ENCODE measurements around the gene NCK2.

NCK2 gene

DNA sequence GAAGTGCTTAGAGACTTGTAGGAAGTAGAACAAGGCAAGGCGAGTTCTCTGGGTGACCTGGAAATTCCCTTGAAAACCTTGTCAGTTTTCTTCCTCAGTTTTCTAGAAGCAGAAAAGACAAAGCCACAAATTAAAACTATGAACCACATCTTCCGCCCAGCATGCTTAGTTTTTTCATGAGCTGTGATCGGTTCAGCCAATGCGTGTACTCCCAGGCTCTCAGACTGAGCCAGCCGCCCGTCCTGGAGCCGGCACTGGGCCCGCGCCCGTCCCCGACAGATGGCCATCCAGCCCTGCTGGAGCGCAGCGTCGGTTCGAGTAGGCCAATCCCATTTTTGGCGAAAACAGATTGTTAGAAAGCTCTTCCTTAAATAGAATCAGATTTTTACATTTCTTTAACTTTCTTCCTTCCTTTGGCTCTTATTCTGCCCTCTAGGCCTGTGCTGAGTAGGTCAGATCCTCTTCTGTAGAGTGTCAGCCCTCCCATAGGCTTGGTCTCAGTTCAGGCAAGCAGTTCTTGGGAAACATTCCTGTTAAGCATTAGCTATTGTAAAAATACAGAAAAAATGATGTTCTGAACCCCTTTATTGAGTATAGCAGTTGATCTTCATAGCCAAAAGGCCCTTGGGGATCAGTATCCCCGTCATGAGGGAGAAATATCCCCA lies 112.5 kb downstream of the NCK2 start:
- peak; percentile 74 for DNase-seq

DNA sequence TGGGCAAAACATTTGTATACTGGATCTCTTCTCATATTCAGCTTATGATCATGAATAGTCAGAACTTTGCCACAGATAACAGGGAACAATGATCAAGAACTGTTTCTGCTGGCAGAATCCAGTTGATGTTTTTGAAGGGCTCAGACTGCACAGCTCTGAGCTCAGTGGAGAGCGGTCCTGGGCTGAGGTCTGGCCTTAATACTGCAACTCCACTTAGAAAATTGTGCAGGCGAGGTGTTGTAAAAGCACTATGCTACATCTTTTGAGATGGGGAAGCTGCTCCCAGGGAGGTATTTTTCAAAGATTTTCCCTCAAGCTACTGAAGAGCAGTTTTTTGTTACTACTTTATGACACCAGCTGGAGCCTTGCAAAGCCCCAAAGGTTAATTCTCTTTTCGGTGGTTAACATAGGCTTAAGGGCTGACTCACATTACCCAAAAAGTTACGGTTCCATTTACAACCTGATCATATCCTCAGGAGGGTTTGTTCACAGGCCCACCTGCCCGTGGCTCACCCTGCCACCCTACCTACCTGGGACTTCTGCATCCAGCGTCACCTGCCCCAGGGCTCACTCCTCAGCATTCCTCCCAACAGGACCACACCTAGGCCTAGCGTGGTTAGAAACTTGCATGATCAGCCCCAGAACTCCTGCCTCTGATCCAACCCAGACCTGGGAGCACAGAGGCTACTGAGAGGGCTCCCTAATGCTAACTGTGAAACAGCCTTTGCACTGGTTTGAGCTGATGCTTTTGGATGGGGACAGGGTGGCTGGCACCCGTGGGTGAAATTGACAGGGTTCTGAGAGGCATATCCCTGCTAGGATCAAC lies 114.4 kb downstream of the NCK2 start:
- peak; percentile 65 for DNase-seq

DNA sequence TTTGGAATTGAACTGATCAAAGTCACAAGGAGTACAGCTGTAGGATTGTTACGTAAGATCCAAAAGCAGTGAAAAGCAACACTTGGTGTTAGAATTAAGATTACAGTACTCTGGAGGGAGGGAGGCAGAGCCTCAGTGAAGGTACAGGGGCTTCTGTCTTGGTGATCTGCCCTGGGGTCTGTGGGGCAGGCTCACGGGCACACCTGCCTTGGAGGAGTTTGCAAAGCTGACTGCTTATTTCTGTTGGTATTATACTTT lies 114.9 kb downstream of the NCK2 start:
- DNase-seq, result no peak

DNA sequence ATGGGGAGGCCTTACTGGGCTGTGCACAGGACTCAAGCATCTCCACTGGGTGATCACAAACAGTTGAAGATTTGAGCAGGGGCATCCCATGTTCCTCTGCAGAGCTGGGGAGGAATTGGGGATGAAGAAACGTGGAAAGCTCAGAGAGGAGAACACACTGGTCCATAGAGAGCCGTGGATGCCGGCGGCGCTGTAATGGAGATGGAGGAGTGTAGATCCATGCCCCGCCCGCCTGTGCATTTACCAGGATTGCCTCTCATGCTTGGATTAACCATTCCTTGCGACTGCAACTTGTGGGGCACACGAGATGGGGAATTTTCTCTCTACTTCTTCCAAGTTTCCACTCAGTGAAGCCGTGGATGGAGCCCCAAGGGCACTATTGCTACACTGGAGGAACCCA lies 115.9 kb downstream of the NCK2 start:
- no peak for DNase-seq

DNA sequence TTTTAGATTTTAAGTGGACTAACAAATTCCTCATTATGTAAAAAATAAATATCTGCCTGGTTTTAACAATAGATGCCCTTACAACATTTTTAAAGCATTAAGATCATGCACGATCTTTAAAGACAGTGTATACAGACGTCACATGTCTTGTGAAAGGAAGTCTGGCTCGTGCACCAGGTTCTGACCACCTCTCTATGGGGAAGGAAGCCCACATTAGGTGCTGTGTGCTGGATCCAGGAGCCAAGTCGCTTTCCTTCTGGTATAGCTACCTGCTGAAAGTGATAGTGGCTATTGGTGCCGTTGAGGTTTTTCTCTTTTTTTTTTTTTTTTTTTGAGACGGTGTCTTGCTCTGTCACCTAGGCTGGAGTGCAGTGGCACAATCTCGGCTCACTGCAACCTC lies 116.5 kb downstream of the NCK2 start:
- DNase-seq, result peak; percentile 35

DNA sequence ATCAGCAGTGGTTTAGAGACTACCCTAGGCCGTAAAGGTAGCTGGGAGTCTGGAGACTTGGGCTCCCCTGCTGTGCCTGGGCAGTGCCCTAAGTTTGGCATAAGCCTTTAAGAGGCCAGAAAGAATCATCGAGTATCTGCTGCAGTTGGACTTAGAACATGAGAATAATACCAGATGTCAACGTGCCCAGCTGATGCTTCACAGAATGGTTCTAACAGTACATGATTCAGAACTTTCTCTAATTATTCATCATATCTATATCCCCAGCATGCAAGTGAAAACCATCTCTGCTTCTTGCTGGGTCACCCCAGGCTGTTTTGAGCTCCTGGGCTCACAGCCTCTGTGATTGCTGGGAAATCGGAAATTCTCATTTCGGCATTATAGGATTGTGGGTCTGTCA lies 118.1 kb downstream of the NCK2 start:
- no peak for DNase-seq

DNA sequence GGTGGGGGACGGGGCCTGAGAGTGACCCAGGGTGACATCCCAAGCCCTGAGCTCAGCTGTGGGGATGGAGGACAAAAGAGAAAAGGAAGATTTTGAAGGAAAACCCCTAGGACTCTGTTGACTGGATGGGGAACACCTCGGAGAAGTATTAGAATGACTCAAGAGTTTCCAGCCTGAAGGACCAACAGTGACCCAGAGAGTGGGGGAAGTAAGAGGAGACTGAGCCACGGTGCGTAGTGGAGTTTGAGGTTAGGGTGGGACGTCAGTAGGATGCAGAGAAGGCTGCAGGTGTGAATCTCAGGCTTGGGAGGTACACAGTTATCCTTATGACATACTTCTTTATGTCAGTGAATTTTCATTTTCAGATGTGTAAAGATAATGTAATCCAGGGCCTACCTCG lies 119.5 kb downstream of the NCK2 start:
- DNase-seq, result peak; percentile 19

DNA sequence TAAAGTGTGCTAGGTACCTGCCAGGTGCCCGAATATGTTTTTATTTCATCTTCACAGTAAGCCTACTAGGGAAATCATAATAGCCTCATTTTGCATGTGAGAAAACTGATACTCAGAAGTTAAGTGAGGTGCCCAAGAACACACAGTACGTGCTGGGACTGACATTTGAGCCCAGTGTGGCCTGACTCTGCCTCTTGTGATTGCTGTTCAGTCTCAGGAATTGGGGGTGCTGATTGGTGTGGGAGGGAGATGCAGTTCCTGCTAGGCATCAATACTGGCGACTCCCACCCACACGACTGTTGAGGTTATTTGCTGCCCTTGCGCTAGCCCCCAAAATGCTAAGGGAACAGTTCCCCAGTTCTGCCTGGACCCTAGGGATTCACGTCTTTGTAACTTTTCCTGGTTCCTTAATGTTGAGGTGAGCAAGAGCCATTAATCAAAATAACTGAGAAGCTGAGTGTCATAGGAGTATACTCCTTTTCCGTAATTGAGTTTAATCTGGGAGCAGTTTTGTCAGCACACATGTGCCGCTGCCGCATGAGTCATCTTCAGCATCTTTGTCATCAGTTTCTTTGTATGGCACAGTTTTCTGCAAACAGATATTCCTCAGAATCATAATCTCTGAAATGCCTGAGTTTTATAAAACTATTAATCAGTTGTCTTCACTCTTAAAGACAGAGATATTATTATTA lies 120.7 kb downstream of the NCK2 start:
- peak; percentile 30 for DNase-seq

DNA sequence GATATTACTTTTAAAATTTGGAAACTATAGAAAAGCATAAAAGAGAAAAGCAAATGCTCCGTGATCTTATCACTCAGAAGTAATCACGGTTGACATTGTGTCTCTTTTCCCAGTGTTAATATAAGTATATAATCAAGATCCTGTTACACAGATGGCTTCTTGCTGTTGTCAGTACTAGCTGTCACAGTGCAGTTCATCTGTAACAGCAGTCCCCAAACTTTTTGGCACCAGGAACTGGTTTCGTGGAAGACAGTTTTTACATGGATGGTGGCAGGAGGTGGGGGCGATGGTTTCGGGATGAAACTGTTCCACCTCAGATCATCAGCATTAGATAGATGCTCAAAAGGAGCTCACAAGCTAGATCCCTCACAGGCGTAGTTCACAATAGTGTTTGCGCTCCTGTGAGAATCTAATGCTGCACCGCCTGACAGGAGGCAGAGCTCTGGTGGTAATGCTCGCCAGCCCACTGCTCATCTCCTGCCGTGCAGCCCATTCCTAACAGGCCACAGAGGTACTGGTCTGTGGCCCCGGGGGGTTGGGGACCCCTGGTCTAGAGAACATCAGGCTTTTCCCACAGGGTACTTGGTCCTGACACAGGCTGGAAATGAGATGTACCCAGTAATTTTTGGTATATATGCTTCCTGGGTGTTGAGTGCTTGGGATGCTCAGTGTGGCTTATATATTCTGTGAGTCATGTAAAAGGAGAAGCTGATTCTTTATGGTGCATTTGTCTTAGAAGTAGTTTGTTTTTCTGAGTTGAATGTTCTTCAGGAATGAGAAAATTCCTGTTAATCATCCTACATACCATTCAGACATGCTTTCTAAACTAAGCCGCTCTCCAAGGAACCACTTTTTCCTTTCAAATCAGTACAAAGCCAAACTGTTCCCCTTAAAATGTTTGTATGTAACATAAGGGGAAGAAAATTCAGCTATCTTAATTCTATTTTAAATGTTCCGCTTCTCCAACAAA lies 121.8 kb downstream of the NCK2 start:
- no peak for DNase-seq

DNA sequence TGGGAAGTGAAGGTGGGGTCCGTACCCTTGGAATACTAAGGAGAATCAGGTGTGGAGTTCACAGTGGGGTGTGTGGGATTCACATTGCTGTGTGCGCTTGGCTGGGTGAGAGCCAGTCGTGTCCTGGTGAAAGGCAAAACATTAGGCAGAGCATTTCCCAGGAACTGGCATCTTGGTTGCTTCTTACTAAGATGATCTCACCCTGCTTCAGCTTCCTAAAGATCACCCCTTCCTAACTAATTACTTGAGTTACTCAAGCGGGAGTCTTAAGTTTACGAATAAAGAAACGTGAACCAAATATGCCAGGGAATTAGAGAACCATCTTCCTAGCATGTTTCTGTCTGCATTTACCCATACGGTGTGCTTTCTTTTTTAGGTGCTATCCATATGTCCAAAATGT lies 122.9 kb downstream of the NCK2 start:
- DNase-seq, result no peak

DNA sequence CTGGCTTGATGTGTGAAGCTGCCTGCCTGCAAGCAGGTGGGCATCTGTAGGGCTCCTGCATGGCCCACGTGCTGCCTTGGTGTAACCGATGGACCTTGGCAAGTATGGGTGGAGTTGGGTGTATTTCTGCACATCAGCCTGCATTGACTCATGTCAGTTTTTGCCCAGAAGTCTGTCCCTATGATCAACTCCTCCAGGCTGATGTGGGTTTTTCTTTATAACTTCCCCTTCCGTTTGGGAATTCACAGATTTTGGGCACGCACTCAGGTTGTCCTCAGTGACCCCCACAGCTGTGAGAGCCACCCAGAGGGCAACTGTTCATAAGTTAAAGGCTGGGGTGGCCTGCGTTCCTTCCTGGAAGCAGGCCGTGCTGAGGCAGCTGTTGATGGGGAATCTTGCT lies 123.3 kb downstream of the NCK2 start:
- no peak for DNase-seq

DNA sequence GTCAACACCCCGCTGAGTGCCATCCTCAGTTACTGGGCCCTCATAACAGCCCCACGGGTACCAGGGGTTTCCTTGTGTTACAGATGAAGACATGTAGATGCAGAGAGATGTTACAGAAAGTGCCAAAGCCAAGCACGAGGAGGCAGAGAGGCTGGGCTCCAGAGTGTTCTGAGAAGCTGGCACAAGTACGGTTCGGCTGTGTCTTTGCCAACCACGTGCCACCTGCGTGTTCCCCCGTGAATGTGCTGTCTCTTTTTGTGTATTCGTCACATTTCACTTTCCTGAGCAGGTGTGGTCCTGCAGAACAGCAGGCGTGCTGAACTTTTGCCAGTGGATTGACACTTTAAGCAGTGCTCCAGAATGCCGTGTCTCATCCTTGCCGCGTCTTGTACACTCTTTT lies 124.6 kb downstream of the NCK2 start:
- DNase-seq, result no peak

DNA sequence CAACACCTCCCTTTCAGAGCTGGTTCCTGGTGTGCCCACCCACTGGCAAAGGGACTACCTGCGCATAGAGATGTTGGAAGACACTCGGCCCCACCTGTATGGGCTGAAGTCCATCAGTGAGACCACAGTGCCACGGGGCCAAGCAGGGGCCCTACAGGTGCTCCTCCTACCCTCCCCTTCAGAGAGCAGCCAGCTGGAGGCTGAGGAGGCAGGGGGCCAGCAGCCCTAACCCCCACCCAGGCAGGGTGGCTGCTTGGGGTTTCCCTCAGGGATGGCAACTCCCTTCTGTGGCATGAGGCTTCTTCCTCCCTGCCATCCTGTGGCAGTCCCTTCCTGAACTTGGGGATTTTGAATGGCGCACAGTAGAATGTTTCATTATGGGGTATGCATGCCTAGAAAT lies 125.3 kb downstream of the NCK2 start:
- DNase-seq, result no peak

DNA sequence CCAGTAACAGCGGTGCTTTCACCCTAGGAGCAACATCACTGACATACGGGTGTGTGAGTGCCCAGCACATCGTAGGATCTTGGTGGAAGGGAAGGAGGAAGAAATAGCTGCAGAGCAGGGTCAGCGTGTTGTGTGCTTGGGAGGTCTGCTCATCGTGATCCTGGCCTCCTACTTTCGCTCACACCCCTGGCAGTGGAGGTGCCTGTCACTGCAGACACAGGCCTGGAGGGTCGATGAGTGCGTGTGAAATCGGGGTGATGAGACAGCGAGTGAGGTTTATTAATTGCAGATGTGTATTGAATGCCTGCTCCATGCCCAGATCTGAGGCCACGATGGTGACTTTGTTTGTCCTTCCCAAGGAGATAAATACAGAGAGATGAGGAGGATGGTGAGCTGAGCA lies 126.1 kb downstream of the NCK2 start:
- DNase-seq, result no peak

DNA sequence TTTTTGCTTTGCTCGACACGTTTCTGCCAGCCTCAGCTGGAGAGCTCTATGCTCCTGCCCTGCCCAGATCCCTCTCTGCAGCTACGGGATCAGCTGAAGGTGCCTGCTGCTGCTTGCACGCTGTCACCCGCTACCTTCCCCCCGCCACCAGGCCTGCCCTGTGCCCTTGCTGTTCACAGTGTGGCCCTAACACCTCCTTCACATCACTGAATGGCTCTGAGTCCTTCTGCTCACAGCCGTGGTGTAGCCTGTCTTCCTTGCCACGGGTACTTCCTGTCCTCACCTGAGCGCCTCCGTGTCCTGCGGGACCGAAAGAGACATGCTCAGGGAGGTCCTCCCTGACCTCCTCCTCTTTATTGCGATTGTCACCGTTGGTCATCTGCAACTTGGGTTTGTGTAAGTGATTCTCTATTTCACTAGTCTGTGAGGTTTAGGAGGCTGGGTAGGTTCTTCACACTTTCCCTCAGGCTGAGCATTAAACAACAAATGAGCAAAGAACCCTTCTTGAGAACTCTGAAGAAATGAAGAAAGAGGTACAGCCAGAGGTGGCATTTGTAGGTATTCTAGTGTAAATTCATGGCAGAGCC lies 127.5 kb downstream of the NCK2 start:
- DNase-seq, result peak; percentile 36

DNA sequence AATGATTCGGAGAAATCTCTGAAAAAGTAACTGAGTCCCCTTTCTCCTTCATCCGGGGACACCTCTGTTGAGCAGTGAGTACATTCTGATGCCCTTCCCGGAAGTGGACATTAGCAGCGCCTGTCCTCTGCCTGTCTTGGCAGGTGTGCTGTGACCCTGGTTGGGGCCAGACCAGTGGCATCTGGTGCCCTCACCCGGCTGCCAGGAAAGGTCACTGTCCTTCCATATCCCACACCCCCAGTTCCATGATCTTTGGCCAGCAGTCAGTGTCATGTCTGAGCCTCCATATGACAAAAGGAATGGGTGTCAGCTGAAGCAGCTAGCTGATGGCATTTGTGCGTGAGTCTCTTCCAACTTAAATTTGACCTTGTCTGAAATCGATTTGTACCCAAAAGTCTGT lies 128.1 kb downstream of the NCK2 start:
- no peak for DNase-seq

DNA sequence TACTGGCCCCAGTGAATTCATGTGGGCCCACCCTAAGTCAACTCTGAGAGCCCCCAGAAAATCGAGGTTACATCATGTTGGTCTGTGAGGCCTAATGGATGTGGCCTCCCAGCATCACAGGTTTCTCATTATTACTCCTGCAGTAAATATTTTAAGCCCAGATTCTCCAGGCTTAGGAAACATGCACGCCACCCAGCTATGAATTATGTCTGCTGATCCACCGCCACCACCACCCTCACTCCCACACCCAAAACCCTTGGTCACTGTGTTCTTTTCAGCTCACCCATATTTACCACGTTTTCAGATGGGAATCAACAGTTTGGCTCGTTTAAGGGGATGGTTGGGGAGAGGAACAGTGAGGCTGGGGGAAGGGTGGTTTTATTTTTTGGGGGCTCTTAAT lies 128.6 kb downstream of the NCK2 start:
- no peak for DNase-seq

DNA sequence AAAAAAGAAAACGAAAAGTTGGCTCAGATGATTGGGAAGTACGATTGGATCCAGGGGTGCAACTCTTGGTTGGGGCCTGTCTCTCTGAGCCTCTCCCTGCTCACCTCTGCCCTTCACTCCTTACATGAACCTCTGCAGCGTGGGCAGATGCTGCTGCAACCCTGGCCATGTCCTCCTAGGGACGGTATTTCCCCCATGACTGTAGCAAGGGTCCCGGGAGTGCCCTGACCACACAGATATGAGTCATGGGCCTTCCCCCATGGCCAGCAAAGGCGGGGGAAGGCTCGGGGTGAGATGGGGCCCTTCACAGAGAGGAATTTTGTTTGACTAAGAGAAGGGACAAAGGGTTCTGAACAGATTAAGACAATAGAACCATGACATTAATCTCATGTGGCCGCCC lies 129.0 kb downstream of the NCK2 start:
- peak; percentile 79 for DNase-seq

DNA sequence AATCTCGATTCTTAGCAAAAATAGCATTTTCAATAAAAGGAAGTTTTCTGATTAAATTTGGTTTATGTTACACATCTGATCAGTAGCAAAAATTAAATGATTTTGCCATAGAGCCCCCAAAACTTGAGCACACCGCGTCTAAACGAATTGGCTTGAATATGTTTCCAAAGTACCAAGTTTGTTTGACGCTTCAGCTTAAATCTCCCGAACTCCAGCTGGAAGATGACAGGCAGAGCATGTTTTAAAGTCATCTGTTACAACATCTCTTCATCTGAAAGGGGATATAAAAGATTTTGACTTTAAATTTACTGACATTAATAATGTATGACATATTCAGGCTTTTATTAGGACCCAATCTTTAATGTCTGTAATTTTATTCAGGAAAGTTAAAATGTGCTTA lies 129.8 kb downstream of the NCK2 start:
- no peak for DNase-seq

DNA sequence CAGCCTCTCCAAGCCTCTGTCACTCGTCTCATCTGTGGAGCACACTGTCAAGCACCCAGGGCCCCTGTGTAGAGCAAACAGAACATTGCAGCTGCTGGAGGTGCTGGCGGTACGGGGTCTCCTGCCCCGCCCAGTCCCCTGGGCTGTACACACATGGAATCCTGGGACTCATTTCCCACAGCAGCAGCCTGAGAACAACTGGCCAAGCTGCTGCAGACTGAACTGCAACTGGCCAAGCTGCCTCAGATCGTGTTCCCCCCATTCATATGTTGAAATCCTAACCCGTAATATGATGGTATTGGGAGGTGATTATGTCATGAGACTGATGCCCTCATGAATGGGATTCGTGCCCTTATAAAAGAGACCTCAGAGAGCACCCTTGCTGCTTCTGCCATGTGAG lies 130.5 kb downstream of the NCK2 start:
- DNase-seq, result no peak

DNA sequence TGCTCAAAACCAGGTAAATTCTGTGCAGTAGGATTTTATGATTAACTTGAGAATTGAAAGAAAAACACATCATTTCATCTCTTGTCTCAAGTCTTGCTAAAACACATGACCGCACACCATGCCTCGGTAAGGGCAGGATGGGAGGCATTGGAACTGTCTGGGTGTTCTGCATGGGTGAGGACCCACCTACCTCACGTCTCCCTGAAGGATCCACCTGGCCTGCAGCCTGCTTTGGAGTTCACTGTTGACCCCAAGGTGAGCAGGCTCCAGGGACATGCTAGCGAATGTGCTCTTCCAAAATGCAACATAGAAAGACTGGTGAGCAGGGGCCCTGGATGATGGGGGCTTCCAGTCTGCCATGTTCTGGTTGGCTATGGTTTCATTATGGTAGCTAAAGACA lies 131.5 kb downstream of the NCK2 start:
- no peak for DNase-seq

DNA sequence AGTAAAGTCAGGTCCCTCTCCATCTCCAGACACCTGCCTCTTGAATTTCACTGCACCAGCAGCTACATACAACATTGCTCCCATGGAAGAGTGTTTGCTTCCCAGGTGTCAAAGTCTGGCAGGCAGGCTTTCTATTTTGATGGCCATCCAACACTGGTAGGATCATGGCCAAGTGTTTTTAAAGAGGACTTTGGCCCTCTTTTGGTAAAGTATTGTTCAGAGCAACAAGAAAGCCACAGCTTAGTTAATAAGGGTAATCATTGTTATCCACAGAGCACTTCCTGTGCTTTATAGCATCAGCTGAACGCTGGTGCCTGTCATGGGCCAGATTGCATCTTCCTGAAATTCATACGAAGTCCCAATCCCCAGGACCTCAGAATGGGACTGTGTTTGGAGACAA lies 133.2 kb downstream of the NCK2 start:
- no peak for DNase-seq
